ENCODE measurements around the gene ARRDC1. TPM values are rescaled to one million over a fixed set of nuclear protein-coding genes. Genes with fewer than 3 reads are reported as not detected.
"Not testable (repeated sequence)": the region's sequence is repeated elsewhere in the genome, so short reads cannot be mapped to it uniquely, and the experiment has no call there.

ARRDC1 gene
- total RNA-seq, 1 experiment from 2014 or later, result 13.3 TPM

DNA sequence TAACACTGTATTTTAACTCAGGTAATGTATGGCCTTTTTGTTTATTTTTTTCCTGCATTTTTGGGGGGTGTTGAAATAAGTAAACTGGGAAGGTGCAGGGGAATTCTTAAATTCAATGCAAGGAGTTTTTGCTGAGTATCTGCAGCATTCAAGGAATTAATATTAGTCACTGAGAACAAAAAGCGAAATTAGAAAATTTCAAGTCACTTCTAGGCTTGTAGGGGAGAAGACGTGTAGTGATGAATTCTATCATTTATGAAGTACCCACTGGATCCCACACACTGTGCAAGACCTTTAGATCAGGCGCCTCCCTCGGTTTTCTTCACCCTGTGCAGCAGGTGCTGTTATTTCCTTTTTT is 14.5 kb downstream of the ARRDC1 start:
- TSS peak; percentile 80 for BruUV-seq (replicated peaks)
- Histone ChIP-seq H3K9me3 (ENCODE audit: low read depth, low read length, poor library complexity, severe bottlenecking) (no peaks in the 10 kb centered on the region), H3K36me3 (ENCODE audit: insufficient read depth, low read length, poor library complexity, severe bottlenecking) (peaks cover 15% of the 10 kb centered on the region), H3K27ac (ENCODE audit: low read depth, low read length, poor library complexity, severe bottlenecking) (peak overlapping the region; percentile 73), H3K4me3 (ENCODE audit: low read depth, low read length, poor library complexity, severe bottlenecking) (peak overlapping the region; percentile 68), H3K27me3 (replicated peaks; ENCODE audit: insufficient read depth, low read depth, low read length, poor library complexity) (no peaks in the 10 kb centered on the region), H3K4me1 (ENCODE audit: insufficient read depth, low read length, poor library complexity, severe bottlenecking) (peaks cover 6% of the 10 kb centered on the region)
- TF ChIP-seq, protein P1, sequence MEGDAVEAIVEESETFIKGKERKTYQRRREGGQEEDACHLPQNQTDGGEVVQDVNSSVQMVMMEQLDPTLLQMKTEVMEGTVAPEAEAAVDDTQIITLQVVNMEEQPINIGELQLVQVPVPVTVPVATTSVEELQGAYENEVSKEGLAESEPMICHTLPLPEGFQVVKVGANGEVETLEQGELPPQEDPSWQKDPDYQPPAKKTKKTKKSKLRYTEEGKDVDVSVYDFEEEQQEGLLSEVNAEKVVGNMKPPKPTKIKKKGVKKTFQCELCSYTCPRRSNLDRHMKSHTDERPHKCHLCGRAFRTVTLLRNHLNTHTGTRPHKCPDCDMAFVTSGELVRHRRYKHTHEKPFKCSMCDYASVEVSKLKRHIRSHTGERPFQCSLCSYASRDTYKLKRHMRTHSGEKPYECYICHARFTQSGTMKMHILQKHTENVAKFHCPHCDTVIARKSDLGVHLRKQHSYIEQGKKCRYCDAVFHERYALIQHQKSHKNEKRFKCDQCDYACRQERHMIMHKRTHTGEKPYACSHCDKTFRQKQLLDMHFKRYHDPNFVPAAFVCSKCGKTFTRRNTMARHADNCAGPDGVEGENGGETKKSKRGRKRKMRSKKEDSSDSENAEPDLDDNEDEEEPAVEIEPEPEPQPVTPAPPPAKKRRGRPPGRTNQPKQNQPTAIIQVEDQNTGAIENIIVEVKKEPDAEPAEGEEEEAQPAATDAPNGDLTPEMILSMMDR (conservative IDR thresholded peaks at IDR 0.05; ENCODE audit: low read depth, low read length), result no peak
- no peak for TF ChIP-seq EZH2 (IDR thresholded peaks at IDR 0.05; ENCODE audit: borderline replicate concordance, low read depth, low read length, poor library complexity, severe bottlenecking)
- POLR2A ChIA-PET (ENCODE audit: low non-redundant PET), result no interaction called here
- intact Hi-C loops (cut with micrococcal nuclease; ENCODE audit: unreplicated experiment), result no loop called here
- CTCF ChIA-PET, result interaction anchor here (0.6 kb wide), 1 partner anchor 197 kb away, joined by 4 read pairs; the partner anchor contains the start of gene EXD3
- DNase-seq (ENCODE audit: low spot score), result no peak

DNA sequence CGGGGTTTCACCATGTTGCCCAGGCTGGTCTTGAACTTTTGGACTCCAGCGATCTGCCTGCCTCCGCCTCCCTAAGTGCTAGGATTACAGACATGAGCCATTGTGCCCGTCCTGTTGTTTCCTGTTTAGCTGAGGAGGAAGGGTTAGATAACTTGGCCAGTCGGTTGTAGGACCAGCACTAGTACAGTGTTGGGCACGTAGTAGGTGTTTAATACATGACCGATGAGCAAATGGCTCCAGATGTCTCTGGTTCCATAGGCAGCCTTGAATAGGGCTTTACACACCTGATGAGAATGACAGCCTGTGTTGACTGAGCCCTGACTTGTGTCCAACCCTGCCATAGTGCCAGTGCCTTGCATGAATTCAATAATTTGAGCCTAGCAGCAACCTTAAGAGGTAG is 15.1 kb downstream of the ARRDC1 start:
- H3K36me3 ChIP-seq (ENCODE audit: insufficient read depth, low read length, poor library complexity, severe bottlenecking), result peaks cover 9% of the 10 kb centered on the region
- peak overlapping the region; percentile 3 for H3K4me3 ChIP-seq (ENCODE audit: low read depth, low read length, poor library complexity, severe bottlenecking)
- POLR2A ChIA-PET (ENCODE audit: low non-redundant PET), result no interaction called here
- no peak overlapping the region for H3K27ac ChIP-seq (ENCODE audit: low read depth, low read length, poor library complexity, severe bottlenecking)
- intact Hi-C loops (cut with micrococcal nuclease; ENCODE audit: unreplicated experiment), result no loop called here
- TF ChIP-seq, protein P1 (conservative IDR thresholded peaks at IDR 0.05; ENCODE audit: low read depth, low read length), result no peak
- no peak for TF ChIP-seq EZH2 (IDR thresholded peaks at IDR 0.05; ENCODE audit: borderline replicate concordance, low read depth, low read length, poor library complexity, severe bottlenecking)
- H3K27me3 ChIP-seq (replicated peaks; ENCODE audit: insufficient read depth, low read depth, low read length, poor library complexity), result no peaks in the 10 kb centered on the region
- CTCF ChIA-PET, result no interaction called here
- DNase-seq (ENCODE audit: low spot score), result no peak
- no TSS peak for BruUV-seq (replicated peaks)
- peaks cover 6% of the 10 kb centered on the region for H3K4me1 ChIP-seq (ENCODE audit: insufficient read depth, low read length, poor library complexity, severe bottlenecking)
- no peaks in the 10 kb centered on the region for H3K9me3 ChIP-seq (ENCODE audit: low read depth, low read length, poor library complexity, severe bottlenecking)

DNA sequence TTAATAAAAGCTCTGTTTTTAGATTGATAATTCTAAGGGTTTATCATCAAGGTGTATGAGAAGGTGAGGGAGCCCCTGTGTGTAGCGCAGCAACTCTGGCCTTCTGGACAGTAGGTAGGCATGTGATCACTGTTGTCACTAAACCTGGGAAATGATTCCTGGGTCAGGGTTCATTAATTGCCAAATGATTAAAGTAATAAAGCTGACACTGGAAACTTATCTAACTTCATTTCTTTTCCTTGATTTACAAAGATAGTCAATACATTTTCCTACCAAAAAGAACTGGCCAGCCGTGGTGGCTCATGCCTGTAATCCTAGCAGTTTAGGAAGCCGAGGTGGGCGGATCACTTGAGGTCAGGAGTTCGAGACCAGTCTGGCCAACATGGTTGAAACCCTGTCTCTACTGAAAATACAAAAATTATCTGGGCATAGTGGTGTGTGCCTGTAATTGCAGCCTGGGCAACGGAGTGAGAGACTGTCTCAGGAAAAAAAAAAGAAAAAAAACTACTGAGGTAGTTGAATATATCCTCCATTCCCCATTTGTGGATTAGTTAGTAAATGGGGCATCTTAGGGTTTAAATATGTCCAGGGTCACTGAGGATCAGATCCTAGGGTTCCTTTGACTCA is 15.8 kb downstream of the ARRDC1 start:
- H3K9me3 ChIP-seq (ENCODE audit: low read depth, low read length, poor library complexity, severe bottlenecking), result no peaks in the 10 kb centered on the region

DNA sequence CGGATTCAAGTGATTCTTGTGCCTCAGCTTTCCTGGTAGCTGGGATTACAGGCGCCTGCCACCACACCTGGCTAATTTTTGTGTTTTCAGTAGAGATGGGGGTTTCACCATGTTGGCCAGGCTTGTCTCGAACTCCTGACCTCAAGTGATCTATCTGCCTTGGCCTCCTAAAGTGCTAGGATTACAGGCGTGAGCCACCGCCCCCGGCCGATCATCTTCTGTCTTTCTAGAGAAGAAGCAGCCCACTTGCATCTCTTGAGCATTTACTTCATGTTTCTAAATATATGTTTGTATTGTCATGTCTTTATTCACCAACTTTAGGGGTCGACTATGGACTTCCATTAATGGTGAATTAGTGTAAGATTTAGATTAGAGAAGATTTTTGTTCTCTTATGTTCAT is 16.7 kb downstream of the ARRDC1 start:
- H3K4me1 ChIP-seq (ENCODE audit: insufficient read depth, low read length, poor library complexity, severe bottlenecking); H3K4me3 ChIP-seq (ENCODE audit: low read depth, low read length, poor library complexity, severe bottlenecking); CTCF ChIA-PET; DNase-seq (ENCODE audit: low spot score); H3K27me3 ChIP-seq (replicated peaks; ENCODE audit: insufficient read depth, low read depth, low read length, poor library complexity); H3K9me3 ChIP-seq (ENCODE audit: low read depth, low read length, poor library complexity, severe bottlenecking); POLR2A ChIA-PET (ENCODE audit: low non-redundant PET); H3K27ac ChIP-seq (ENCODE audit: low read depth, low read length, poor library complexity, severe bottlenecking); intact Hi-C loops (cut with micrococcal nuclease; ENCODE audit: unreplicated experiment); H3K36me3 ChIP-seq (ENCODE audit: insufficient read depth, low read length, poor library complexity, severe bottlenecking); BruUV-seq (replicated peaks): not testable (repeated sequence)

More for the DNA sequence above, 15.8 kb downstream of the ARRDC1 start:
- no TSS peak for BruUV-seq (replicated peaks)
- H3K27ac ChIP-seq (ENCODE audit: low read depth, low read length, poor library complexity, severe bottlenecking), result no peak overlapping the region
- peaks cover 6% of the 10 kb centered on the region for H3K36me3 ChIP-seq (ENCODE audit: insufficient read depth, low read length, poor library complexity, severe bottlenecking)
- ChIA-PET CTCF (no interaction called here), POLR2A (ENCODE audit: low non-redundant PET) (no interaction called here)
- H3K4me3 ChIP-seq (ENCODE audit: low read depth, low read length, poor library complexity, severe bottlenecking), result peak overlapping the region; percentile 3
- no peaks in the 10 kb centered on the region for H3K27me3 ChIP-seq (replicated peaks; ENCODE audit: insufficient read depth, low read depth, low read length, poor library complexity)
- no peak for TF ChIP-seq EZH2 (IDR thresholded peaks at IDR 0.05; ENCODE audit: borderline replicate concordance, low read depth, low read length, poor library complexity, severe bottlenecking)
- TF ChIP-seq, protein P1 (conservative IDR thresholded peaks at IDR 0.05; ENCODE audit: low read depth, low read length), result peak; percentile 48
- intact Hi-C loops (cut with micrococcal nuclease; ENCODE audit: unreplicated experiment), result no loop called here
- no peak for DNase-seq (ENCODE audit: low spot score)
- peaks cover 6% of the 10 kb centered on the region for H3K4me1 ChIP-seq (ENCODE audit: insufficient read depth, low read length, poor library complexity, severe bottlenecking)
